Neural cell (in vitro differentiated cells): Measurements from ENCODE around the gene EXOC4. TPM values are rescaled to one million over a fixed set of nuclear protein-coding genes. Genes with fewer than 3 reads are reported as not detected.

ENCODE experiments used
- H2AFZ ChIP-seq: fragments of 200-600, 300-800 bp; sonication (generic), shearing (Covaris generic); 2 replicates; pipeline ENCODE4 v1.6.0; 2014; ENCODE audit warnings: low read depth, mild to moderate bottlenecking, antibody characterized with exemption, low read length, moderate library complexity
- H3F3A ChIP-seq: fragments of 200-600 bp; shearing (Covaris generic); 2 replicates; pipeline ENCODE4 v1.6.1; 2016; ENCODE audit warnings: mild to moderate bottlenecking, moderate library complexity, mixed read lengths, antibody characterized with exemption, low read length; ENCODE audit not compliant: insufficient read depth, poor library complexity, severe bottlenecking
- H3K27ac ChIP-seq: fragments of 200-600, 300-800 bp; sonication (generic), shearing (Covaris generic); 2 replicates; pipeline ENCODE4 v1.5.1; 2014; ENCODE audit warnings: mild to moderate bottlenecking, low read length, moderate library complexity
- H3K27me3 ChIP-seq: fragments of 300-800, 200-600 bp; sonication (generic), shearing (Covaris generic); 2 replicates; pipeline ENCODE4 v1.6.0; 2014; ENCODE audit warnings: mild to moderate bottlenecking, low read depth, low read length, moderate library complexity; ENCODE audit not compliant: insufficient read depth
- H3K36me3 ChIP-seq: fragments of 300-800, 200-600 bp; sonication (generic), shearing (Covaris generic); 2 replicates; pipeline ENCODE4 v1.5.1; 2014; ENCODE audit warnings: mild to moderate bottlenecking, antibody characterized with exemption, low read length, moderate library complexity; ENCODE audit not compliant: insufficient read depth
- H3K4me2 ChIP-seq: fragments of 300-800, 200-600 bp; sonication (generic), shearing (Covaris generic); 2 replicates; pipeline ENCODE4 v1.6.0; 2014; ENCODE audit warnings: mild to moderate bottlenecking, low read length
- H3K4me3 ChIP-seq: fragments of 300-800, 200-600 bp; sonication (generic), shearing (Covaris generic); 2 replicates; pipeline ENCODE4 v1.5.1; 2014; ENCODE audit warnings: mild to moderate bottlenecking, low read length, moderate library complexity
- H3K79me2 ChIP-seq: fragments of 200-600 bp; shearing (Covaris generic); replicated peaks from 2 replicates; pipeline ENCODE4 v1.6.0; 2014; ENCODE audit warnings: mild to moderate bottlenecking, low read length, moderate library complexity; ENCODE audit not compliant: insufficient read depth
- H3K9ac ChIP-seq: fragments of 300-800, 200-600 bp; sonication (generic), shearing (Covaris generic); 2 replicates; pipeline ENCODE4 v1.6.1; 2016; ENCODE audit warnings: mild to moderate bottlenecking, low read length, mixed read lengths
- H3K9me2 ChIP-seq: fragments of 200-600 bp; shearing (Covaris generic); 2 replicates; pipeline ENCODE4 v1.6.1; 2016; ENCODE audit warnings: mild to moderate bottlenecking, low read length, mixed read lengths; ENCODE audit not compliant: insufficient read depth
- H3K9me3 ChIP-seq: fragments of 200-600, 300-800 bp; sonication (generic), shearing (Covaris generic); 2 replicates; pipeline ENCODE4 v1.6.1; 2016; ENCODE audit warnings: mild to moderate bottlenecking, mixed run types, low read length, moderate library complexity, mixed read lengths
- H4K20me1 ChIP-seq: fragments of 200-600 bp; shearing (Covaris generic); 2 replicates; pipeline ENCODE4 v1.6.1; 2016; ENCODE audit warnings: mild to moderate bottlenecking, mixed run types; ENCODE audit not compliant: insufficient read depth
- CTCF ChIP-seq: fragments of 450-650 bp; IDR thresholded peaks from 2 replicates; pipeline ENCODE4 v1.5.1; 2014; ENCODE audit warnings: antibody characterized with exemption, mild to moderate bottlenecking, moderate library complexity; ENCODE audit not compliant: poor library complexity, severe bottlenecking
- EP300 ChIP-seq: fragments of 450-650 bp; conservative IDR thresholded peaks from 2 replicates; pipeline ENCODE4 v1.6.1; 2014; ENCODE audit warnings: antibody characterized with exemption, mild to moderate bottlenecking, moderate library complexity; ENCODE audit not compliant: poor library complexity, severe bottlenecking
- EZH2 ChIP-seq: fragments of 200-600, 300-800 bp; shearing (Covaris generic), sonication (generic); IDR thresholded peaks from 2 replicates; pipeline ENCODE4 v1.6.1; 2014; ENCODE audit warnings: antibody characterized with exemption, low read length, borderline replicate concordance, mild to moderate bottlenecking; ENCODE audit not compliant: insufficient read depth, poor library complexity, severe bottlenecking
- MXI1 ChIP-seq: fragments of 450-650 bp; conservative IDR thresholded peaks from 2 replicates; pipeline ENCODE4 v1.6.1; 2014; ENCODE audit warnings: antibody characterized with exemption, mild to moderate bottlenecking; ENCODE audit not compliant: poor library complexity, severe bottlenecking
- POLR2AphosphoS5 ChIP-seq: IDR thresholded peaks from 2 replicates; pipeline ENCODE4 v1.6.1; 2012
- RAD21 ChIP-seq: fragments of 450-650 bp; conservative IDR thresholded peaks from 2 replicates; pipeline ENCODE4 v1.6.1; 2014; ENCODE audit warnings: antibody characterized with exemption, mild to moderate bottlenecking, moderate library complexity
- REST ChIP-seq: IDR thresholded peaks from 2 replicates; pipeline ENCODE4 v1.6.1; 2012; ENCODE audit warnings: borderline replicate concordance
- SMC3 ChIP-seq: fragments of 450-650 bp; conservative IDR thresholded peaks from 2 replicates; pipeline ENCODE4 v1.6.1; 2014; ENCODE audit warnings: antibody characterized with exemption, mild to moderate bottlenecking, moderate library complexity; ENCODE audit not compliant: poor library complexity
- TAF1 ChIP-seq: IDR thresholded peaks from 2 replicates; pipeline ENCODE4 v1.6.1; 2012; ENCODE audit warnings: low read depth
- polyA plus RNA-seq: library from polyadenylated mRNA; depleted of rRNA; stranded (reverse); fragments of >200 nt; gene quantifications from 2 replicates; pipeline ENCODE4 v1.2.3, GENCODE V29; 2014

EXOC4 gene
- polyA plus RNA-seq, 1 donor from 2014 or later: 36.5 TPM

- H3K4me3 ChIP-seq: no peak overlapping the region
- no peaks in the 10 kb centered on the region for H3K36me3 ChIP-seq
- no peak for TF ChIP-seq MXI1
- no peak for TF ChIP-seq SMC3
- no peak for TF ChIP-seq RAD21
- TF ChIP-seq EZH2: no peak
- no peak for TF ChIP-seq POLR2AphosphoS5
- H3F3A ChIP-seq: no peaks in the 10 kb centered on the region
- no peak overlapping the region for H3K27ac ChIP-seq
- H4K20me1 ChIP-seq: no peaks in the 10 kb centered on the region
- no peaks in the 10 kb centered on the region for H3K9me2 ChIP-seq
- no peaks in the 10 kb centered on the region for H3K27me3 ChIP-seq
- H2AFZ ChIP-seq: no peak overlapping the region
- H3K9ac ChIP-seq: no peak overlapping the region
- no peak overlapping the region for H3K4me2 ChIP-seq
- no peaks in the 10 kb centered on the region for H3K9me3 ChIP-seq
- H3K79me2 ChIP-seq: no peaks in the 10 kb centered on the region
Observed at GRCh38 chr7:133540096-133540860, 287.4 kb downstream of the EXOC4 start.

GRCh38 chr7:133542209-133542780 lies 289.4 kb downstream of the EXOC4 start:
- H3K4me2 ChIP-seq: no peak overlapping the region
- H3K27ac ChIP-seq: no peak overlapping the region
- H3K36me3 ChIP-seq: no peaks in the 10 kb centered on the region
- H4K20me1 ChIP-seq: no peaks in the 10 kb centered on the region
- H2AFZ ChIP-seq: no peak overlapping the region
- no peaks in the 10 kb centered on the region for H3K79me2 ChIP-seq
- H3K9me2 ChIP-seq: no peaks in the 10 kb centered on the region
- H3K4me3 ChIP-seq: no peak overlapping the region
- no peak overlapping the region for H3K9ac ChIP-seq
- no peaks in the 10 kb centered on the region for H3F3A ChIP-seq
- TF ChIP-seq MXI1 (no peak), EZH2 (no peak), CTCF (no peak), RAD21 (no peak), TAF1 (no peak), REST (no peak), POLR2AphosphoS5 (no peak), SMC3 (no peak), EP300 (no peak)
- no peaks in the 10 kb centered on the region for H3K9me3 ChIP-seq
- no peaks in the 10 kb centered on the region for H3K27me3 ChIP-seq
